SK-N-SH treated with all-trans-retinoic acid at 6 μM for 48 hours (cell line): ENCODE results near the gene ARHGEF11.

Experiments used
- ATAC-seq: fragments of 200-7000 bp; cut with Tn5 transposase; 3 replicates; pipeline ENCODE4 v1.9.1; 2020; ENCODE audit warnings: mild to moderate bottlenecking, moderate library complexity
- ARNTL ChIP-seq: fragments of 450-650 bp; formaldehyde crosslinking; IDR thresholded peaks from 2 replicates; pipeline ENCODE4 v1.5.0; 2020; ENCODE audit warnings: low read depth, mild to moderate bottlenecking, moderate library complexity, borderline replicate concordance
- BACH2 ChIP-seq: fragments of 250-450 bp; sonication (Bioruptor Pico); IDR thresholded peaks from 2 replicates; pipeline ENCODE4 v1.9.0; 2021; ENCODE audit warnings: mild to moderate bottlenecking, borderline replicate concordance
- CSDC2 ChIP-seq: fragments of 250-450 bp; sonication (Bioruptor Pico); IDR thresholded peaks from 2 replicates; pipeline ENCODE4 v1.5.0; 2020; ENCODE audit warnings: mild to moderate bottlenecking, moderate library complexity
- ESRRG ChIP-seq: fragments of 250-450 bp; sonication (Bioruptor Pico); IDR thresholded peaks from 2 replicates; pipeline ENCODE4 v1.6.1; 2021; ENCODE audit warnings: mild to moderate bottlenecking
- GLIS3 ChIP-seq: fragments of 250-450 bp; sonication (Bioruptor Pico); IDR thresholded peaks from 2 replicates; pipeline ENCODE4 v1.5.0; 2020; ENCODE audit warnings: mild to moderate bottlenecking, moderate library complexity
- OSR1 ChIP-seq: fragments of 250-450 bp; sonication (Bioruptor Pico); IDR thresholded peaks from 2 replicates; pipeline ENCODE4 v1.8.0; 2022; ENCODE audit warnings: moderate library complexity, mild to moderate bottlenecking, inconsistent platforms
- PPARA ChIP-seq: fragments of 250-450 bp; sonication (Bioruptor Pico); IDR thresholded peaks from 2 replicates; pipeline ENCODE4 v1.5.0; 2020; ENCODE audit warnings: mild to moderate bottlenecking, borderline replicate concordance
- RARB ChIP-seq: fragments of 250-450 bp; sonication (Bioruptor Pico); IDR thresholded peaks from 2 replicates; pipeline ENCODE4 v1.8.0; 2021; ENCODE audit warnings: mild to moderate bottlenecking, moderate library complexity
- SNAI2 ChIP-seq: fragments of 250-450 bp; sonication (Bioruptor Pico); IDR thresholded peaks from 2 replicates; pipeline ENCODE4 v1.5.0; 2020; ENCODE audit warnings: mild to moderate bottlenecking, moderate library complexity
- TCF4 ChIP-seq: fragments of 250-450 bp; sonication (Bioruptor Pico); IDR thresholded peaks from 2 replicates; pipeline ENCODE4 v1.8.0; 2021; ENCODE audit warnings: mild to moderate bottlenecking, moderate library complexity, borderline replicate concordance
- ZC3H10 ChIP-seq: fragments of 250-450 bp; sonication (Bioruptor Pico); IDR thresholded peaks from 2 replicates; pipeline ENCODE4 v1.5.1; 2021; ENCODE audit warnings: mild to moderate bottlenecking, moderate library complexity
- ZFP30 ChIP-seq: fragments of 450-650 bp; formaldehyde crosslinking; IDR thresholded peaks from 2 replicates; pipeline ENCODE4 v1.5.0; 2022; ENCODE audit warnings: mild to moderate bottlenecking, moderate library complexity
- ZNF565 ChIP-seq: fragments of 450-650 bp; formaldehyde crosslinking; conservative IDR thresholded peaks from 2 replicates; pipeline ENCODE4 v1.5.0; 2020; ENCODE audit warnings: low read depth, mild to moderate bottlenecking, moderate library complexity
- ZNF70 ChIP-seq: fragments of 450-650 bp; formaldehyde crosslinking; IDR thresholded peaks from 2 replicates; pipeline ENCODE4 v1.5.0; 2020; ENCODE audit warnings: mild to moderate bottlenecking, moderate library complexity
- ZNF8 ChIP-seq: fragments of 450-650 bp; formaldehyde crosslinking; IDR thresholded peaks from 2 replicates; pipeline ENCODE4 v1.5.0; 2020; ENCODE audit warnings: mild to moderate bottlenecking, moderate library complexity
- TF ChIP-seq, protein P1 (sequence below): fragments of 250-450 bp; sonication (Bioruptor Pico); IDR thresholded peaks from 2 replicates; pipeline ENCODE4 v1.8.0; 2020; ENCODE audit warnings: mild to moderate bottlenecking, moderate library complexity, borderline replicate concordance
- TF ChIP-seq, protein P2 (sequence below): fragments of 250-450 bp; sonication (Bioruptor Pico); IDR thresholded peaks from 2 replicates; pipeline ENCODE4 v1.5.0; 2020; ENCODE audit warnings: mild to moderate bottlenecking, moderate library complexity
- TF ChIP-seq, protein P3 (sequence below): fragments of 250-450 bp; sonication (Bioruptor Pico); IDR thresholded peaks from 2 replicates; pipeline ENCODE4 v1.5.1; 2020; ENCODE audit warnings: low read depth, mild to moderate bottlenecking, moderate library complexity
- TF ChIP-seq, protein P4 (sequence below): fragments of 250-450 bp; sonication (Bioruptor Pico); IDR thresholded peaks from 2 replicates; pipeline ENCODE4 v1.8.0; 2021; ENCODE audit warnings: low read depth, mild to moderate bottlenecking, moderate library complexity, borderline replicate concordance

The ARHGEF11 gene

DNA sequence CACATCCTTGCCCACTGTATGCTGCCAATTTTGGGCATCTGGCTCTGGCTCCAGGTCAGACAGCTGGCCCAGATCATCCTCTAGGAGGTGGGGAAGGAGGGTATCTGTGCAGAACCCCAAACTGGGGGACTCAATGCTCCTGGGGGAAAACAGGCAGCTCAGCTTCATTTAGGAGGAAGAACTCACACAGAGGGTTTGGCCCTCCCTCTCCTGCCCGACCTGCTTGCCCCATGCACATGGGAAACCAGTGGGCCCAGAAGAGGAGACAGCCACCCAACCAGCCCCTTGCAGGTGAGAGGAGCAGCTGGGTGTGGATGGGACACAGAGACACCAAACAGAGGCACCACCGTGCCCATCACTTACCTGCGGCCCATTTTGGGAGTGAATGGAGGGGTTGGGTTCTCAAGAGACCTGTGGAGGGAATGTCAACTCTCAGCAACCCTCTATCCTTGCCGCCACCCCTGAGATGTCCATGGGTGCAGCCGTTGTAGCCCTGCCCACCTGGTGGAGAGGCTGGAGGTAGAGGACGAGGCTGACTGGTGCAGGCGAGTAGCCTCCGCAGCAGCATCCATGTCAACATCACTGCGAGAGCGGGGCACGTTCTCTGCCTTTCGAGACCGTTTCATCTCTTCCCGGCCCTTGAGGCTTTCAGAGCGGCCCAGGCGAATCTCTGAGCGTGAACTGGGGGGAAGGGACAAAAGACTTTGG is 97.6 kb downstream of the ARHGEF11 start:
- no peak for TF ChIP-seq OSR1 (CRISPR knock-in tag)
- no peak for TF ChIP-seq TCF4 (CRISPR knock-in tag)
- TF ChIP-seq RARB (CRISPR knock-in tag): no peak
- no peak for TF ChIP-seq GLIS3 (CRISPR knock-in tag)
- TF ChIP-seq SNAI2 (CRISPR knock-in tag): no peak
- ATAC-seq: no peak

DNA sequence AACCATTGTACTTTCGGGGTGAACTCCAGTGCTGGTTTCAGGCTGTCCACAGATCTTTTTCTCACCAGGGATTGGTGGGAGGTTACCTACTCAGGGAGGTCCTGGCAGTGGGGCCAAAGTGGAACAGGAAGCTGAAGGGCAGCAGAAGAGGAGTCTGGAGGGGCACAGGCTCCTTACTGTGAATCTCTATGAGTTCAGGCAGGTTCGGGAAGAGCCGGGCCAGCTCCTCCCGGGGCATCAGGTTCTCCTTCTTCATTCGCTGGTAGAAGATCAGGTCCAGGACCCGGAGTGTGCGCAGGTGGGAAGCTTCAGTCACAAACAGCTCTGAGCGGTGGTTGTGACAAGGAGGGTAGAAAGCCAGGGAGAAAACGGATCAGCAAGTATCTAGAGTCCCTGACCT is 98.4 kb downstream of the ARHGEF11 start:
- TF ChIP-seq TCF4 (CRISPR knock-in tag) (no peak), ZFP30 (no peak), PPARA (CRISPR knock-in tag) (no peak), ARNTL (CRISPR knock-in tag) (no peak), ZNF70 (CRISPR knock-in tag) (no peak), RARB (CRISPR knock-in tag) (no peak), OSR1 (CRISPR knock-in tag) (no peak), ZNF565 (CRISPR knock-in tag) (no peak), GLIS3 (CRISPR knock-in tag) (no peak), ZC3H10 (no peak), BACH2 (CRISPR knock-in tag) (no peak), ZNF8 (no peak), CSDC2 (CRISPR knock-in tag) (no peak)
- TF ChIP-seq, protein P1, sequence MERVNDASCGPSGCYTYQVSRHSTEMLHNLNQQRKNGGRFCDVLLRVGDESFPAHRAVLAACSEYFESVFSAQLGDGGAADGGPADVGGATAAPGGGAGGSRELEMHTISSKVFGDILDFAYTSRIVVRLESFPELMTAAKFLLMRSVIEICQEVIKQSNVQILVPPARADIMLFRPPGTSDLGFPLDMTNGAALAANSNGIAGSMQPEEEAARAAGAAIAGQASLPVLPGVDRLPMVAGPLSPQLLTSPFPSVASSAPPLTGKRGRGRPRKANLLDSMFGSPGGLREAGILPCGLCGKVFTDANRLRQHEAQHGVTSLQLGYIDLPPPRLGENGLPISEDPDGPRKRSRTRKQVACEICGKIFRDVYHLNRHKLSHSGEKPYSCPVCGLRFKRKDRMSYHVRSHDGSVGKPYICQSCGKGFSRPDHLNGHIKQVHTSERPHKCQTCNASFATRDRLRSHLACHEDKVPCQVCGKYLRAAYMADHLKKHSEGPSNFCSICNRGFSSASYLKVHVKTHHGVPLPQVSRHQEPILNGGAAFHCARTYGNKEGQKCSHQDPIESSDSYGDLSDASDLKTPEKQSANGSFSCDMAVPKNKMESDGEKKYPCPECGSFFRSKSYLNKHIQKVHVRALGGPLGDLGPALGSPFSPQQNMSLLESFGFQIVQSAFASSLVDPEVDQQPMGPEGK (CRISPR knock-in tag): no peak
- TF ChIP-seq, protein P2, sequence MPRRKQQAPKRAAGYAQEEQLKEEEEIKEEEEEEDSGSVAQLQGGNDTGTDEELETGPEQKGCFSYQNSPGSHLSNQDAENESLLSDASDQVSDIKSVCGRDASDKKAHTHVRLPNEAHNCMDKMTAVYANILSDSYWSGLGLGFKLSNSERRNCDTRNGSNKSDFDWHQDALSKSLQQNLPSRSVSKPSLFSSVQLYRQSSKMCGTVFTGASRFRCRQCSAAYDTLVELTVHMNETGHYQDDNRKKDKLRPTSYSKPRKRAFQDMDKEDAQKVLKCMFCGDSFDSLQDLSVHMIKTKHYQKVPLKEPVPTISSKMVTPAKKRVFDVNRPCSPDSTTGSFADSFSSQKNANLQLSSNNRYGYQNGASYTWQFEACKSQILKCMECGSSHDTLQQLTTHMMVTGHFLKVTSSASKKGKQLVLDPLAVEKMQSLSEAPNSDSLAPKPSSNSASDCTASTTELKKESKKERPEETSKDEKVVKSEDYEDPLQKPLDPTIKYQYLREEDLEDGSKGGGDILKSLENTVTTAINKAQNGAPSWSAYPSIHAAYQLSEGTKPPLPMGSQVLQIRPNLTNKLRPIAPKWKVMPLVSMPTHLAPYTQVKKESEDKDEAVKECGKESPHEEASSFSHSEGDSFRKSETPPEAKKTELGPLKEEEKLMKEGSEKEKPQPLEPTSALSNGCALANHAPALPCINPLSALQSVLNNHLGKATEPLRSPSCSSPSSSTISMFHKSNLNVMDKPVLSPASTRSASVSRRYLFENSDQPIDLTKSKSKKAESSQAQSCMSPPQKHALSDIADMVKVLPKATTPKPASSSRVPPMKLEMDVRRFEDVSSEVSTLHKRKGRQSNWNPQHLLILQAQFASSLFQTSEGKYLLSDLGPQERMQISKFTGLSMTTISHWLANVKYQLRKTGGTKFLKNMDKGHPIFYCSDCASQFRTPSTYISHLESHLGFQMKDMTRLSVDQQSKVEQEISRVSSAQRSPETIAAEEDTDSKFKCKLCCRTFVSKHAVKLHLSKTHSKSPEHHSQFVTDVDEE: no peak
- TF ChIP-seq, protein P3, sequence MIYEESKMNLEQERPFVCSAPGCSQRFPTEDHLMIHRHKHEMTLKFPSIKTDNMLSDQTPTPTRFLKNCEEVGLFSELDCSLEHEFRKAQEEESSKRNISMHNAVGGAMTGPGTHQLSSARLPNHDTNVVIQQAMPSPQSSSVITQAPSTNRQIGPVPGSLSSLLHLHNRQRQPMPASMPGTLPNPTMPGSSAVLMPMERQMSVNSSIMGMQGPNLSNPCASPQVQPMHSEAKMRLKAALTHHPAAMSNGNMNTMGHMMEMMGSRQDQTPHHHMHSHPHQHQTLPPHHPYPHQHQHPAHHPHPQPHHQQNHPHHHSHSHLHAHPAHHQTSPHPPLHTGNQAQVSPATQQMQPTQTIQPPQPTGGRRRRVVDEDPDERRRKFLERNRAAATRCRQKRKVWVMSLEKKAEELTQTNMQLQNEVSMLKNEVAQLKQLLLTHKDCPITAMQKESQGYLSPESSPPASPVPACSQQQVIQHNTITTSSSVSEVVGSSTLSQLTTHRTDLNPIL: no peak

DNA sequence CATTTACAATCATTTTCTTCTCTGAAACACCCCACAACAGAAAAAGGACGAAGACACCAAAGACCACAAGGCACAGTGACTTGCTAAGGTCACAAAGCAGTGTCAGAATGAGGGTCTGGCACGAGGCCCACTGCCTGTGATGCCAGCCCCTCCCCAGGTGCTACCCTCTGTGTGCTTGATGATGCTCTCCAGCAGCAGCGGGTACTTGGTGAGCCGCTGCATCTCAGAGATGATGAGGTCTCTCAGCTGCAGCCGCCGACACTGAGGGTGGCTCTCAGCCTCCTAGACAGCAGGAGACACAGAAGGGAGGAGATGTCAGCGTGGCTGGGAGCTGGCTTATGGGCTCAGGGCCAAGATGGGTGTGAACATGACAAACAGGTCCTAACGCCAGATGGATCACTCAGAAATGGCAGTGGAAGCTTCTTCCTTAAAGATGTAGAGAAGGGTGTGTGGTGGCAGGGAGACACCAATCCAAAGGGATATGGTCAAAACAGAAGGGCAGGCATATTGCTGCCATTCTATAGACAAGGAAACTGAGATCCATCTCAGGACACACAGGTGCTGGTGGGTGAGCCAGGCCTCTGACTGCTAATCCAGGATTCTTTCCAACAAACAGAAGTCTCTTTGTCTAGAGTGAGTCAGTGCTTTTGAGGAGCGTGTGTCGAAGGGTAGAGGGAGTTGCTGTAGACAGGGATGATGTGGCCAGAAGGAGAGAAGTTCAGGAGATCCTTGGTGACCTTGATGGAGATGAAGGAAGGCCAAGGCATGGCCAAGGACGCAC is 99.5 kb downstream of the ARHGEF11 start:
- ATAC-seq: no peak
- TF ChIP-seq SNAI2 (CRISPR knock-in tag): no peak
- TF ChIP-seq, protein P1 (CRISPR knock-in tag): no peak
- TF ChIP-seq RARB (CRISPR knock-in tag): no peak
- no peak for TF ChIP-seq ZFP30
- TF ChIP-seq, protein P4, sequence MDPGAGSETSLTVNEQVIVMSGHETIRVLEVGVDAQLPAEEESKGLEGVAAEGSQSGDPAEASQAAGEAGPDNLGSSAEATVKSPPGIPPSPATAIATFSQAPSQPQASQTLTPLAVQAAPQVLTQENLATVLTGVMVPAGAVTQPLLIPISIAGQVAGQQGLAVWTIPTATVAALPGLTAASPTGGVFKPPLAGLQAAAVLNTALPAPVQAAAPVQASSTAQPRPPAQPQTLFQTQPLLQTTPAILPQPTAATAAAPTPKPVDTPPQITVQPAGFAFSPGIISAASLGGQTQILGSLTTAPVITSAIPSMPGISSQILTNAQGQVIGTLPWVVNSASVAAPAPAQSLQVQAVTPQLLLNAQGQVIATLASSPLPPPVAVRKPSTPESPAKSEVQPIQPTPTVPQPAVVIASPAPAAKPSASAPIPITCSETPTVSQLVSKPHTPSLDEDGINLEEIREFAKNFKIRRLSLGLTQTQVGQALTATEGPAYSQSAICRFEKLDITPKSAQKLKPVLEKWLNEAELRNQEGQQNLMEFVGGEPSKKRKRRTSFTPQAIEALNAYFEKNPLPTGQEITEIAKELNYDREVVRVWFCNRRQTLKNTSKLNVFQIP (CRISPR knock-in tag): no peak
- no peak for TF ChIP-seq ARNTL (CRISPR knock-in tag)
- no peak for TF ChIP-seq ZNF70 (CRISPR knock-in tag)
- TF ChIP-seq, protein P2: no peak
- no peak for TF ChIP-seq ZC3H10
- no peak for TF ChIP-seq TCF4 (CRISPR knock-in tag)
- TF ChIP-seq, protein P3: no peak
- TF ChIP-seq OSR1 (CRISPR knock-in tag): no peak
- TF ChIP-seq ESRRG: no peak
- no peak for TF ChIP-seq BACH2 (CRISPR knock-in tag)

More for the DNA sequence above, 98.4 kb downstream of the ARHGEF11 start:
- ATAC-seq: no peak
